Breast epithelium (tissue), 4 donors: ENCODE measurements around the gene SYT13. TPM values are rescaled to one million over a fixed set of nuclear protein-coding genes. Genes with fewer than 3 reads are reported as not detected.

Experiments used
- DNase-seq, 2 donors: peaks; one replicate each; pipeline ENCODE4 v3.0.0-alpha.2; 2019; ENCODE audit warnings: low spot score in 2 of 2
- H3K27ac ChIP-seq, 2 donors: fragments of 200-600 bp; sonication (generic) in 1 of 2; one replicate each; pipeline ENCODE4 v1.5.1; 2016 to 2019; ENCODE audit warnings: mild to moderate bottlenecking in 1 of 2
- H3K27me3 ChIP-seq, 2 donors: fragments of 200-600 bp; sonication (generic) in 1 of 2; one replicate each; pipeline versions ENCODE4 v1.5.1 to v1.6.0; 2017 to 2019; ENCODE audit warnings: control low read depth in 1 of 2, mild to moderate bottlenecking in 1 of 2
- H3K36me3 ChIP-seq: fragments of 200-600 bp; one replicate; pipeline ENCODE4 v1.5.1; 2019
- H3K4me1 ChIP-seq, 2 donors: fragments of 200-600 bp; sonication (generic); one replicate each; pipeline ENCODE4 v1.5.1; 2016 to 2019; ENCODE audit warnings: control low read depth in 1 of 2
- H3K4me3 ChIP-seq, 3 donors: fragments of 200-600 bp; sonication (generic); 1 replicate in 2 of 3; 2 replicates in 1 of 3; pipeline ENCODE4 v1.5.1; 2016 to 2019; ENCODE audit warnings: mild to moderate bottlenecking in 3 of 3, moderate library complexity in 2 of 3
- H3K9me3 ChIP-seq, 2 donors: fragments of 200-600 bp; sonication (generic) in 1 of 2; one replicate each; pipeline ENCODE4 v1.5.1; 2016 to 2019; ENCODE audit warnings: control low read depth in 1 of 2
- POLR2A ChIP-seq: fragments of 450-650 bp; IDR thresholded peaks from one replicate; pipeline ENCODE4 v1.6.1; 2016; ENCODE audit warnings: antibody characterized with exemption, mild to moderate bottlenecking, moderate library complexity
- POLR2AphosphoS5 ChIP-seq, 3 donors: sonication (generic); formaldehyde crosslinking; IDR thresholded peaks; one replicate each; pipeline ENCODE4 v1.6.1; 2017; ENCODE audit warnings: antibody characterized with exemption in 3 of 3
- intact Hi-C: fragments of 100-400 bp; cut with DNase I; formaldehyde crosslinking; loops from one replicate; pipeline ENCODE4 v1.15.1; 2023; ENCODE audit warnings: low total_unique reads
- total RNA-seq, 3 donors: library from RNA; depleted of rRNA; stranded (reverse); fragments of >200 nt; gene quantifications; one replicate each; pipeline ENCODE4 v1.1.0, GENCODE V29; 2016
- TF ChIP-seq, protein P1 (sequence below), 3 donors: fragments of 450-650 bp; IDR thresholded peaks; one replicate each; pipeline ENCODE4 v1.5.1; 2016 to 2017; ENCODE audit warnings: antibody characterized with exemption in 3 of 3, mild to moderate bottlenecking in 3 of 3, moderate library complexity in 3 of 3

SYT13 gene
- total RNA-seq, 3 donors from 2014 or later: 0.29 to 0.33 TPM; not detected in 1

DNA sequence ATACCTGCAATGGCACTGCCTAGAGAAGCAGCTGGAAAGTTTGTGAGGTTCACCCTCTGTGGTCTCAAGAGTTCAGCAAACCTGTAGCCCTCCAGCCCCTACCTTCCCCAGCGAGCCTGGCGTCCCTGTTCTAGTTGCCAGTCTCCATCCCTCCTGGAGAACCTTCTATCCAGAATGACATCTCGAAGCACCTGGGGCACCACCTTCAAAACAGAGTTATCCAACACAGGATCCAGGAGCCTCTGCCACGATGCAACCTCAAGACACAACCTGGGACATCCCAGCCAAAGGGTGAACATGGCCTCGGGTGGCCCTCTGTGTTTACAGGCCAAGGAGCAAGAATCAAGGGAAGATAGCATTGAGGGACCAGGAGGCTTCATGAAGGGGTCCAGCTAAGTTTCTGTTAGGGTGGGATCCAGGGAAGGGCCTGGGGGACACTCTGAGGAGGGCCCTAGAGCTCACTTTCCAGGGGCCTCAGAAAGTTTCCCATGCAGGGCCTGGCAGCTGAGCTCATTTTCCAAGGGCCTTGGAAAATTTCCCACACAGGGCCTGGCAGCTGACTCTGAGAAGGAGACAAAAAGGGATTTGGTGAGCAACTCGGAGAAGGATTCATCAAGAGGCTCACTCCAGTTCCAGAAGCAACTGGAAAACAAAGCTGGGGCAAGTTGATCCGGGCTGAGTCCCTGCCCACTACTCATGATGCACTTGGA, 36.9 kb upstream of the SYT13 start:
- no peak overlapping the region for H3K4me3 ChIP-seq
- no peak for DNase-seq
- H3K27me3 ChIP-seq: no peaks in the 10 kb centered on the region
- TF ChIP-seq, protein P1, sequence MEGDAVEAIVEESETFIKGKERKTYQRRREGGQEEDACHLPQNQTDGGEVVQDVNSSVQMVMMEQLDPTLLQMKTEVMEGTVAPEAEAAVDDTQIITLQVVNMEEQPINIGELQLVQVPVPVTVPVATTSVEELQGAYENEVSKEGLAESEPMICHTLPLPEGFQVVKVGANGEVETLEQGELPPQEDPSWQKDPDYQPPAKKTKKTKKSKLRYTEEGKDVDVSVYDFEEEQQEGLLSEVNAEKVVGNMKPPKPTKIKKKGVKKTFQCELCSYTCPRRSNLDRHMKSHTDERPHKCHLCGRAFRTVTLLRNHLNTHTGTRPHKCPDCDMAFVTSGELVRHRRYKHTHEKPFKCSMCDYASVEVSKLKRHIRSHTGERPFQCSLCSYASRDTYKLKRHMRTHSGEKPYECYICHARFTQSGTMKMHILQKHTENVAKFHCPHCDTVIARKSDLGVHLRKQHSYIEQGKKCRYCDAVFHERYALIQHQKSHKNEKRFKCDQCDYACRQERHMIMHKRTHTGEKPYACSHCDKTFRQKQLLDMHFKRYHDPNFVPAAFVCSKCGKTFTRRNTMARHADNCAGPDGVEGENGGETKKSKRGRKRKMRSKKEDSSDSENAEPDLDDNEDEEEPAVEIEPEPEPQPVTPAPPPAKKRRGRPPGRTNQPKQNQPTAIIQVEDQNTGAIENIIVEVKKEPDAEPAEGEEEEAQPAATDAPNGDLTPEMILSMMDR (IDR thresholded peaks at IDR 0.05): no peak
- TF ChIP-seq POLR2AphosphoS5 (IDR thresholded peaks at IDR 0.05): no peak
- no peak for TF ChIP-seq POLR2A
- intact Hi-C loops: no loop called here
- no peak overlapping the region for H3K27ac ChIP-seq
- peaks cover 5 to 12% of the 10 kb centered on the region in 2 donors for H3K9me3 ChIP-seq
- no peaks in the 10 kb centered on the region for H3K36me3 ChIP-seq
- H3K4me1 ChIP-seq: no peaks in the 10 kb centered on the region

DNA sequence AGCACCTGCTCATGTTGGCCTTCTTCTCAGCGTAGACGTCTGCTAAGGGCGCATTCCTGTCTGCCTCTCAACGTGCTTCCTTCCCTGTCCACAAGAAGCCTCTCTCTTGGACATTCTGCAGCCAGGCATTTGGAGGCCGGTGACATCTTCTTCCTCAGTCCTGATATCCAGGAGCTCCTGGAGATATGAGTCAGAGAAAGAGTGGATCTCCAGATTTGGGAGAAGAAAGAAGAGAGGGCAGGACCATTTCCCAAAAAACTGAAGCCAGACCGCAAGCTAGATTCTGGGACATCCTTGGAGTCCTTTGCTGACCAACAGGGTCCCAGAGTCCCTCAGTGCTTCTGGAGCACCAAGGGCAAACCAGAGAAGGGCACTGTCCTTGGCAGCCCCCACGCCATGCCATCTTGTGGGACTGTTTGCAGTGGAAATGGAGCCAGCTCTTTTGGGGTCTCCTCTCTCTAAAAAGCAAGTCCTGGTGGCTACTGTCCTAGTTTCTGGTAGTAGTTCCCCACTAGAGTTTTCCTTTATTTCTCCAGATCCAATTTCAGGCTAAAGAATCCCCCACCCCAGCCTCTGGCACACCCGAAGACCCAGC, 36.1 kb upstream of the SYT13 start:
- intact Hi-C loops: no loop called here
- Histone ChIP-seq H3K27ac (no peak overlapping the region), H3K27me3 (no peaks in the 10 kb centered on the region), H3K36me3 (no peaks in the 10 kb centered on the region), H3K9me3 (peaks cover 3 to 4% of the 10 kb centered on the region in 2 donors), H3K4me1 (no peaks in the 10 kb centered on the region), H3K4me3 (no peak overlapping the region)
- DNase-seq: no peak
- TF ChIP-seq POLR2AphosphoS5 (IDR thresholded peaks at IDR 0.05): no peak
- TF ChIP-seq, protein P1 (IDR thresholded peaks at IDR 0.05): no peak
- TF ChIP-seq POLR2A: no peak

DNA sequence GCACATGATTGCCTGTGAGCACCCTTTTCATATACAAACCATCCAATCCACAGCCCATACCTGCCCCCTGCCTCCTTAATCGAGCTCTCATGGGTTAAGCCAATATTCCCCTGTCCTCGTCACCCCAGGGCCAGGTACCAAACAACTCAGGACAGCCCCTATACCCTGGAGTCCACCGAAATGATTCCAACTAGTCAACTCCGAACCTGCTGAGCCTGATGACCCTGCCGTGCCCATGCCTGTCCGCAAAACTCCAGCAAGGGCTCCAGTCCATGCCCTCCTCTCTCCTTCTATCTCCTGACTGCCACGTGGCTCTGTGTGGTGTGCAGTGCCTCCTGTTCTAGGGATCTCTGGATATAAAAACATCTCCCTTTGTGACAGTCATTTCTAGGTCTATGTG, 35.5 kb upstream of the SYT13 start:
- Histone ChIP-seq H3K27me3 (no peaks in the 10 kb centered on the region), H3K27ac (no peak overlapping the region), H3K4me3 (no peak overlapping the region), H3K36me3 (no peaks in the 10 kb centered on the region), H3K4me1 (no peaks in the 10 kb centered on the region), H3K9me3 (no peaks in the 10 kb centered on the region)
- TF ChIP-seq, protein P1 (IDR thresholded peaks at IDR 0.05): no peak
- TF ChIP-seq POLR2A: no peak
- TF ChIP-seq POLR2AphosphoS5 (IDR thresholded peaks at IDR 0.05): no peak
- intact Hi-C loops: no loop called here
- no peak for DNase-seq

DNA sequence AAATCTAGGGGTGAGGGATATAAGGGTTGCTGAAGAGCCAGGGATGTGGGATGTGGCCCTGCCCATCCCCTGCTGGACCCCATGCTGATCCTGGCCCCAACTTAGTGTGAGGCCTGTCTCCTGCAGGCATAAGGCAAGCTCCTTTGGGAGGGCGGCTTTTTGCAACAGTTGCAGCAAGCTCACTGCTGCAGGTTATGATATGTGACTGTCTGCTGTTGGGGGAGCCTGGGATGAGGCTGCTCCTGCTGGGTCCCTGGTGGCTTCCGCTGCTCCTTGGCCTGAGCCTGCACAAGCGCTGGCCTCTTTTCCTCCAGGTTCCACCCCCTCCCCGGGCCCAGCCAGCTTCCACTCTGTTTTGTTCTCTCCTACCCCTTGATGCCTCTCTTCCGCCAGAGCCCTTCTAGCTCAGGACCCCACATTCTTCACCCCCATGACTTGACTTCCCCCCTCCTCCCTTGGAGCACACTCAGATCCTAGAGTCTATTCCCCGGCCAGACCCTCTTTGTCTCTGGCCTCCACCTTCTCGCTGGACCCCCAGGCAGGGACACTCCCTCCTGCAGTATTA, 35.0 kb upstream of the SYT13 start:
- H3K4me3 ChIP-seq: no peak overlapping the region
- no peaks in the 10 kb centered on the region for H3K36me3 ChIP-seq
- DNase-seq: no peak
- H3K27ac ChIP-seq: no peak overlapping the region
- no peaks in the 10 kb centered on the region for H3K4me1 ChIP-seq
- intact Hi-C loops: no loop called here
- H3K27me3 ChIP-seq: no peaks in the 10 kb centered on the region
- TF ChIP-seq POLR2A: no peak
- TF ChIP-seq, protein P1 (IDR thresholded peaks at IDR 0.05): no peak
- no peak for TF ChIP-seq POLR2AphosphoS5 (IDR thresholded peaks at IDR 0.05)
- no peaks in the 10 kb centered on the region for H3K9me3 ChIP-seq

DNA sequence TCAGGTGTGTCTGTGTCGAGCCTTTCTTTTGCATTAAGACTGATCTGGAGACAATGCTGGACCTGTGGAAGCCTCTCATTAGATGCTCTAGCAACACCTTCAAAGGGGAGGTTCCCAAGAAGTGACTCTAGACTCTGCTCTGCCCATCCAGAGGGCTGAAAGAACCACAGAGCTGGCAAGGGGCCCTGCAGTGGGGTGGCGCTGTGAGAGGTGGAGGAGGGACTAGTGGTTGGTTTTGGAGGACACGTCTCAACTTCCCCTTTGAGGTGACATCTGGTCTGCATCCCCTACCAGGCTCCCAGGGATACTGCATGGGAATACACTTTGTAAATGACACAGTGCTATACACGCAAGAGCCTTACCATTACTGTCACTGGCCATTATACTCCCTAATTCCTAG, 34.2 kb upstream of the SYT13 start:
- no peak for DNase-seq
- no peaks in the 10 kb centered on the region for H3K36me3 ChIP-seq
- H3K9me3 ChIP-seq: no peaks in the 10 kb centered on the region
- no peaks in the 10 kb centered on the region for H3K4me1 ChIP-seq
- H3K27ac ChIP-seq: no peak overlapping the region
- H3K4me3 ChIP-seq: no peak overlapping the region
- intact Hi-C loops: no loop called here
- TF ChIP-seq POLR2A (no peak), POLR2AphosphoS5 (IDR thresholded peaks at IDR 0.05) (no peak)
- TF ChIP-seq, protein P1 (IDR thresholded peaks at IDR 0.05): no peak
- no peaks in the 10 kb centered on the region for H3K27me3 ChIP-seq
